ENCODE data around the gene SCAND1. TPM values are rescaled to one million over a fixed set of nuclear protein-coding genes. Genes with fewer than 3 reads are reported as not detected.

SCAND1 gene
- total and polyA plus RNA-seq, 8 donors, result 24.2 to 224 (median 38.8) TPM

- H3K4me1 ChIP-seq, result no peaks in the 10 kb centered on the region
- no peaks in the 10 kb centered on the region for H3K27me3 ChIP-seq
- no peak for TF ChIP-seq CTCF (IDR thresholded peaks at IDR 0.05)
- ATAC-seq (no peak), DNase-seq (no peak), FAIRE-seq (no peak)
- H3K27ac ChIP-seq, result no peak overlapping the region
- no peak overlapping the region for H3K4me3 ChIP-seq
- 97 to 100% methylated on average over 1 of the region's 1 CpG for WGBS, 2 donors
- intact Hi-C loops (cut with DNase I), result no loop called here
- peaks cover 0 to 15% (median 0%) of the 10 kb centered on the region in 3 donors for H3K36me3 ChIP-seq
- H3K9me3 ChIP-seq, result no peaks in the 10 kb centered on the region
These were observed 44.5 kb downstream of the SCAND1 start for GRCh38 chr20:35909796-35910195.

GRCh38 chr20:35909176-35909575 lies 45.1 kb downstream of the SCAND1 start:
- 92 to 100% methylated on average over 1 of the region's 1 CpG for WGBS, 2 donors

GRCh38 chr20:35908007-35908406 lies 46.3 kb downstream of the SCAND1 start:
- no peak for TF ChIP-seq CTCF (IDR thresholded peaks at IDR 0.05)
- intact Hi-C loops (cut with DNase I), result no loop called here
- no peak for FAIRE-seq
- DNase-seq, result no peak
- no peaks in the 10 kb centered on the region for H3K9me3 ChIP-seq
- no peak overlapping the region for H3K27ac ChIP-seq
- no peak overlapping the region for H3K4me3 ChIP-seq
- H3K4me1 ChIP-seq, result no peaks in the 10 kb centered on the region
- ATAC-seq, result no peak
- H3K36me3 ChIP-seq, result no peaks in the 10 kb centered on the region
- H3K27me3 ChIP-seq, result no peaks in the 10 kb centered on the region

More at GRCh38 chr20:35909176-35909575, 45.1 kb downstream of the SCAND1 start:
- Histone ChIP-seq H3K27me3 (no peaks in the 10 kb centered on the region), H3K4me1 (no peaks in the 10 kb centered on the region), H3K9me3 (no peaks in the 10 kb centered on the region), H3K36me3 (peaks cover 0 to 11% (median 0%) of the 10 kb centered on the region in 3 donors), H3K27ac (no peak overlapping the region), H3K4me3 (no peak overlapping the region)
- ATAC-seq, result no peak
- DNase-seq, result no peak
- intact Hi-C loops (cut with DNase I), result no loop called here
- TF ChIP-seq CTCF (IDR thresholded peaks at IDR 0.05), result no peak
- no peak for FAIRE-seq

- no peaks in the 10 kb centered on the region for H3K9me3 ChIP-seq
- DNase-seq, result no peak
- no peak overlapping the region for H3K4me3 ChIP-seq
- WGBS, 2 donors, result 83% methylated on average over 7 of the region's 7 CpGs
- no peaks in the 10 kb centered on the region for H3K4me1 ChIP-seq
- no peak for ATAC-seq
- no peaks in the 10 kb centered on the region for H3K36me3 ChIP-seq
- no peaks in the 10 kb centered on the region for H3K27me3 ChIP-seq
- no peak for FAIRE-seq
- no peak for TF ChIP-seq CTCF (IDR thresholded peaks at IDR 0.05)
- H3K27ac ChIP-seq, result no peak overlapping the region
- intact Hi-C loops (cut with DNase I), result no loop called here
These were observed 47.1 kb downstream of the SCAND1 start for GRCh38 chr20:35907017-35907701.

GRCh38 chr20:35904982-35905663 lies 49.2 kb downstream of the SCAND1 start:
- TF ChIP-seq CTCF (IDR thresholded peaks at IDR 0.05), result no peak
- no peaks in the 10 kb centered on the region for H3K4me1 ChIP-seq
- intact Hi-C loops (cut with DNase I), result no loop called here
- FAIRE-seq (no peak), DNase-seq (no peak), ATAC-seq (no peak)
- peaks cover 0 to 3% (median 0%) of the 10 kb centered on the region in 3 donors for H3K36me3 ChIP-seq
- H3K27ac ChIP-seq, result no peak overlapping the region
- H3K4me3 ChIP-seq, result no peak overlapping the region
- 94 to 95% methylated on average over 4 of the region's 4 CpGs for WGBS, 2 donors
- no peaks in the 10 kb centered on the region for H3K27me3 ChIP-seq
- no peaks in the 10 kb centered on the region for H3K9me3 ChIP-seq

Data from pancreas (tissue), 10 donors.